HEK293 (cell line): ENCODE data around the gene NFE2L1.

Experiments used
- CTCF ChIA-PET: fragments of 350-600 bp; formaldehyde crosslinking; extraction: SDS; loops from one replicate; lab custom pipeline; 2021; ENCODE audit warnings: antibody characterized with exemption; lab: Yijun Ruan, JAX
- POLR2A ChIA-PET: fragments of 300-600 bp; formaldehyde crosslinking; extraction: SDS; loops from one replicate; lab custom pipeline; 2020; ENCODE audit warnings: antibody characterized with exemption, inconsistent platforms; lab: Yijun Ruan, JAX
- H3K27ac ChIP-seq: fragments of 200-500 bp; sonication (Bioruptor generic); 2 replicates; pipeline ENCODE4 v1.5.1; 2014; ENCODE audit warnings: low read depth, low read length, control low read depth, inconsistent platforms; ENCODE audit errors: extremely low read depth
- H3K36me3 ChIP-seq, 2 experiments: fragments of 200-500 bp in 1 of 2; sonication (Bioruptor generic) in 1 of 2; 1 replicate in 1 of 2; 2 replicates in 1 of 2; pipeline ENCODE4 v1.5.1; 2014 to 2017; ENCODE audit warnings: inconsistent platforms in 2 of 2, low read length in 2 of 2; ENCODE audit not compliant: control insufficient read depth in 2 of 2, insufficient read depth in 1 of 2
- H3K4me1 ChIP-seq: fragments of 200-500 bp; sonication (Bioruptor generic); 2 replicates; pipeline ENCODE4 v1.5.1; 2014; ENCODE audit warnings: mild to moderate bottlenecking, low read length, inconsistent platforms; ENCODE audit not compliant: control insufficient read depth, insufficient read depth
- H3K4me3 ChIP-seq: 2 replicates; pipeline ENCODE4 v1.5.1; 2011; ENCODE audit warnings: low read depth, mild to moderate bottlenecking, control low read depth, low read length, moderate library complexity
- H3K9me3 ChIP-seq: fragments of 200-500 bp; sonication (Bioruptor generic); 2 replicates; pipeline ENCODE4 v1.5.1; 2014; ENCODE audit warnings: low read depth, low read length, inconsistent platforms; ENCODE audit not compliant: control insufficient read depth, insufficient read depth
- BCL11A ChIP-seq: fragments of 450-650 bp; formaldehyde crosslinking; IDR thresholded peaks from 2 replicates; pipeline ENCODE4 v1.5.1; 2016; ENCODE audit warnings: low read depth, missing biosample characterization, missing genetic modification characterization
- FEZF1 ChIP-seq: fragments of 450-650 bp; formaldehyde crosslinking; IDR thresholded peaks from 2 replicates; pipeline ENCODE4 v1.5.1; 2016; ENCODE audit warnings: missing biosample characterization, missing genetic modification characterization
- GLIS2 ChIP-seq: fragments of 450-650 bp; formaldehyde crosslinking; IDR thresholded peaks from 2 replicates; pipeline ENCODE4 v1.5.1; 2016; ENCODE audit warnings: missing biosample characterization, missing genetic modification characterization
- IKZF3 ChIP-seq: fragments of 450-650 bp; IDR thresholded peaks from 2 replicates; pipeline ENCODE4 v1.5.0; 2018; ENCODE audit warnings: missing biosample characterization, mild to moderate bottlenecking, missing genetic modification characterization, moderate library complexity
- KLF1 ChIP-seq: fragments of 450-650 bp; formaldehyde crosslinking; IDR thresholded peaks from 2 replicates; pipeline ENCODE4 v1.5.1; 2016; ENCODE audit warnings: missing biosample characterization, missing genetic modification characterization
- KLF9 ChIP-seq: fragments of 450-650 bp; formaldehyde crosslinking; IDR thresholded peaks from 2 replicates; pipeline ENCODE4 v1.5.1; 2016; ENCODE audit warnings: missing biosample characterization, missing genetic modification characterization, low read depth
- MEIS1 ChIP-seq: sonication (generic); formaldehyde crosslinking; IDR thresholded peaks from 2 replicates; pipeline ENCODE4 v1.8.1; 2022; ENCODE audit warnings: missing genetic modification reagents, mild to moderate bottlenecking, borderline replicate concordance
- SETDB1 ChIP-seq: IDR thresholded peaks from one replicate; pipeline ENCODE4 v1.6.1; 2017; ENCODE audit warnings: mild to moderate bottlenecking, low read length, moderate library complexity, mixed read lengths; ENCODE audit not compliant: insufficient read length
- SP3 ChIP-seq: fragments of 450-650 bp; formaldehyde crosslinking; IDR thresholded peaks from 2 replicates; pipeline ENCODE4 v1.5.1; 2016; ENCODE audit warnings: missing biosample characterization, missing genetic modification characterization
- ZBTB10 ChIP-seq: fragments of 450-650 bp; formaldehyde crosslinking; IDR thresholded peaks from 2 replicates; pipeline ENCODE4 v1.5.1; 2016; ENCODE audit warnings: missing biosample characterization, missing genetic modification characterization
- ZBTB20 ChIP-seq: fragments of 450-650 bp; formaldehyde crosslinking; IDR thresholded peaks from 2 replicates; pipeline ENCODE4 v1.5.1; 2016; ENCODE audit warnings: missing biosample characterization, missing genetic modification characterization
- ZBTB48 ChIP-seq: fragments of 450-650 bp; formaldehyde crosslinking; IDR thresholded peaks from 2 replicates; pipeline ENCODE4 v1.5.1; 2016; ENCODE audit warnings: missing biosample characterization, missing genetic modification characterization
- ZFP69B ChIP-seq: fragments of 450-650 bp; formaldehyde crosslinking; IDR thresholded peaks from 2 replicates; pipeline ENCODE4 v1.5.1; 2016; ENCODE audit warnings: missing biosample characterization, missing genetic modification characterization
- ZIC2 ChIP-seq: fragments of 450-650 bp; formaldehyde crosslinking; IDR thresholded peaks from 2 replicates; pipeline ENCODE4 v1.5.1; 2016; ENCODE audit warnings: missing biosample characterization, missing genetic modification characterization
- ZNF157 ChIP-seq: fragments of 450-650 bp; formaldehyde crosslinking; IDR thresholded peaks from 2 replicates; pipeline ENCODE4 v1.5.1; 2016; ENCODE audit warnings: missing biosample characterization, missing genetic modification characterization
- ZNF2 ChIP-seq: fragments of 450-650 bp; formaldehyde crosslinking; IDR thresholded peaks from 2 replicates; pipeline ENCODE4 v1.5.1; 2016; ENCODE audit warnings: missing biosample characterization, missing genetic modification characterization
- ZNF202 ChIP-seq: fragments of 450-650 bp; formaldehyde crosslinking; IDR thresholded peaks from 2 replicates; pipeline ENCODE4 v1.5.1; 2016; ENCODE audit warnings: missing biosample characterization, missing genetic modification characterization, borderline replicate concordance
- ZNF292 ChIP-seq: fragments of 450-650 bp; formaldehyde crosslinking; IDR thresholded peaks from 2 replicates; pipeline ENCODE4 v1.5.1; 2016; ENCODE audit warnings: low read depth, missing biosample characterization, missing genetic modification characterization, borderline replicate concordance
- ZNF311 ChIP-seq: fragments of 450-650 bp; formaldehyde crosslinking; IDR thresholded peaks from 2 replicates; pipeline ENCODE4 v1.5.1; 2017; ENCODE audit warnings: missing biosample characterization, missing genetic modification characterization, borderline replicate concordance
- ZNF324 ChIP-seq: fragments of 450-650 bp; formaldehyde crosslinking; IDR thresholded peaks from 2 replicates; pipeline ENCODE4 v1.5.1; 2016; ENCODE audit warnings: missing biosample characterization, missing genetic modification characterization
- ZNF398 ChIP-seq: fragments of 450-650 bp; formaldehyde crosslinking; IDR thresholded peaks from 2 replicates; pipeline ENCODE4 v1.5.1; 2017; ENCODE audit warnings: missing biosample characterization, missing genetic modification characterization
- ZNF423 ChIP-seq: fragments of 450-650 bp; formaldehyde crosslinking; IDR thresholded peaks from 2 replicates; pipeline ENCODE4 v1.5.1; 2016; ENCODE audit warnings: missing biosample characterization, missing genetic modification characterization
- ZNF426 ChIP-seq: fragments of 450-650 bp; formaldehyde crosslinking; IDR thresholded peaks from 2 replicates; pipeline ENCODE4 v1.5.1; 2017; ENCODE audit warnings: missing biosample characterization, missing genetic modification characterization, mild to moderate bottlenecking, inconsistent platforms, moderate library complexity
- ZNF600 ChIP-seq: fragments of 450-650 bp; formaldehyde crosslinking; IDR thresholded peaks from 2 replicates; pipeline ENCODE4 v1.5.1; 2016; ENCODE audit warnings: missing biosample characterization, missing genetic modification characterization
- ZNF660 ChIP-seq: fragments of 450-650 bp; IDR thresholded peaks from 2 replicates; pipeline ENCODE4 v1.5.1; 2018; ENCODE audit warnings: missing biosample characterization, mild to moderate bottlenecking, missing genetic modification characterization
- ZNF701 ChIP-seq: fragments of 450-650 bp; formaldehyde crosslinking; IDR thresholded peaks from 2 replicates; pipeline ENCODE4 v1.5.1; 2016; ENCODE audit warnings: missing biosample characterization, missing genetic modification characterization
- ZXDB ChIP-seq: fragments of 450-650 bp; formaldehyde crosslinking; IDR thresholded peaks from 2 replicates; pipeline ENCODE4 v1.5.1; 2016; ENCODE audit warnings: missing biosample characterization, missing genetic modification characterization
- TF ChIP-seq, protein P1 (sequence below): fragments of 450-650 bp; IDR thresholded peaks from 2 replicates; pipeline ENCODE4 v1.5.1; 2018; ENCODE audit warnings: missing biosample characterization, mild to moderate bottlenecking, missing genetic modification characterization
- TF ChIP-seq, protein P2 (sequence below): fragments of 450-650 bp; formaldehyde crosslinking; IDR thresholded peaks from 2 replicates; pipeline ENCODE4 v1.5.1; 2017; ENCODE audit warnings: missing biosample characterization, missing genetic modification characterization

The NFE2L1 gene

GRCh38 chr17:48052956-48053757 lies 5.0 kb downstream of the NFE2L1 start:
- Histone ChIP-seq H3K27ac (peak overlapping the region; percentile 37), H3K36me3 (peaks cover 19 to 71% of the 10 kb centered on the region in 2 experiments), H3K4me3 (no peak overlapping the region), H3K4me1 (peaks cover 49% of the 10 kb centered on the region), H3K9me3 (no peaks in the 10 kb centered on the region)
- POLR2A ChIA-PET: interaction anchor here (0.5 to 1.4 kb wide), 4 partner anchors 27 to 158 kb away, joined by 3 to 5 read pairs (median 3); no protein-coding TSS in a partner anchor
- CTCF ChIA-PET: interaction anchor here (0.7 to 4.1 kb wide), 11 partner anchors 10 to 82 kb away, joined by 3 to 18 read pairs (median 4); partner anchors contain the start of gene CDK5RAP3
- no peak for TF ChIP-seq BCL11A (tag by site-specific recombination)
- TF ChIP-seq ZNF426 (tag by site-specific recombination): no peak
- 0 out of 2 replicates have a peak, but pooled peaks have one; percentile 34 for TF ChIP-seq ZXDB
- TF ChIP-seq ZBTB20: peak; percentile 77; the same call in 1 of the 2 replicates
- 0 out of 2 replicates have a peak, but pooled peaks have one; percentile 9 for TF ChIP-seq ZNF2 (tag by site-specific recombination)
- TF ChIP-seq ZNF600 (tag by site-specific recombination): peak; percentile 75
- peak; percentile 79 for TF ChIP-seq IKZF3 (tag by site-specific recombination)
- no peak for TF ChIP-seq ZNF202 (tag by site-specific recombination)
- TF ChIP-seq SP3: peak; percentile 44
- TF ChIP-seq ZNF311 (tag by site-specific recombination): no peak
- 0 out of 2 replicates have a peak, but pooled peaks have one; percentile 38 for TF ChIP-seq ZNF324
- TF ChIP-seq ZNF701: no peak
- peak; percentile 8; the same call in 1 of the 2 replicates for TF ChIP-seq FEZF1 (tag by site-specific recombination)
- TF ChIP-seq KLF9 (tag by site-specific recombination): peak; percentile 40; the same call in 1 of the 2 replicates
- 0 out of 2 replicates have a peak, but pooled peaks have one; percentile 20 for TF ChIP-seq ZBTB10 (tag by site-specific recombination)
- peak; percentile 87 for TF ChIP-seq ZBTB48 (tag by site-specific recombination)
- TF ChIP-seq ZFP69B (tag by site-specific recombination): 0 out of 2 replicates have a peak, but pooled peaks have one; percentile 22
- TF ChIP-seq MEIS1: no peak
- no peak for TF ChIP-seq SETDB1
- TF ChIP-seq, protein P1, sequence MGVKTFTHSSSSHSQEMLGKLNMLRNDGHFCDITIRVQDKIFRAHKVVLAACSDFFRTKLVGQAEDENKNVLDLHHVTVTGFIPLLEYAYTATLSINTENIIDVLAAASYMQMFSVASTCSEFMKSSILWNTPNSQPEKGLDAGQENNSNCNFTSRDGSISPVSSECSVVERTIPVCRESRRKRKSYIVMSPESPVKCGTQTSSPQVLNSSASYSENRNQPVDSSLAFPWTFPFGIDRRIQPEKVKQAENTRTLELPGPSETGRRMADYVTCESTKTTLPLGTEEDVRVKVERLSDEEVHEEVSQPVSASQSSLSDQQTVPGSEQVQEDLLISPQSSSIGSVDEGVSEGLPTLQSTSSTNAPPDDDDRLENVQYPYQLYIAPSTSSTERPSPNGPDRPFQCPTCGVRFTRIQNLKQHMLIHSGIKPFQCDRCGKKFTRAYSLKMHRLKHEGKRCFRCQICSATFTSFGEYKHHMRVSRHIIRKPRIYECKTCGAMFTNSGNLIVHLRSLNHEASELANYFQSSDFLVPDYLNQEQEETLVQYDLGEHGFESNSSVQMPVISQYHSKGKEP (tag by site-specific recombination): peak; percentile 35; the same call in 1 of the 2 replicates
- peak; percentile 56; the same call in 1 of the 2 replicates for TF ChIP-seq KLF1 (tag by site-specific recombination)
- TF ChIP-seq, protein P2, sequence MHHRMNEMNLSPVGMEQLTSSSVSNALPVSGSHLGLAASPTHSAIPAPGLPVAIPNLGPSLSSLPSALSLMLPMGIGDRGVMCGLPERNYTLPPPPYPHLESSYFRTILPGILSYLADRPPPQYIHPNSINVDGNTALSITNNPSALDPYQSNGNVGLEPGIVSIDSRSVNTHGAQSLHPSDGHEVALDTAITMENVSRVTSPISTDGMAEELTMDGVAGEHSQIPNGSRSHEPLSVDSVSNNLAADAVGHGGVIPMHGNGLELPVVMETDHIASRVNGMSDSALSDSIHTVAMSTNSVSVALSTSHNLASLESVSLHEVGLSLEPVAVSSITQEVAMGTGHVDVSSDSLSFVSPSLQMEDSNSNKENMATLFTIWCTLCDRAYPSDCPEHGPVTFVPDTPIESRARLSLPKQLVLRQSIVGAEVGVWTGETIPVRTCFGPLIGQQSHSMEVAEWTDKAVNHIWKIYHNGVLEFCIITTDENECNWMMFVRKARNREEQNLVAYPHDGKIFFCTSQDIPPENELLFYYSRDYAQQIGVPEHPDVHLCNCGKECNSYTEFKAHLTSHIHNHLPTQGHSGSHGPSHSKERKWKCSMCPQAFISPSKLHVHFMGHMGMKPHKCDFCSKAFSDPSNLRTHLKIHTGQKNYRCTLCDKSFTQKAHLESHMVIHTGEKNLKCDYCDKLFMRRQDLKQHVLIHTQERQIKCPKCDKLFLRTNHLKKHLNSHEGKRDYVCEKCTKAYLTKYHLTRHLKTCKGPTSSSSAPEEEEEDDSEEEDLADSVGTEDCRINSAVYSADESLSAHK (tag by site-specific recombination): 0 out of 2 replicates have a peak, but pooled peaks have one; percentile 11
- peak; percentile 5; the same call in 1 of the 2 replicates for TF ChIP-seq GLIS2
- peak; percentile 59 for TF ChIP-seq ZNF660 (tag by site-specific recombination)
- peak; percentile 100 for TF ChIP-seq ZIC2
- TF ChIP-seq ZNF398: peak; percentile 62
- peak; percentile 70 for TF ChIP-seq ZNF423
- no peak for TF ChIP-seq ZNF157 (tag by site-specific recombination)
- no peak for TF ChIP-seq ZNF292 (tag by site-specific recombination)
